Measurements from ENCODE around the gene CTNND2.

DNA sequence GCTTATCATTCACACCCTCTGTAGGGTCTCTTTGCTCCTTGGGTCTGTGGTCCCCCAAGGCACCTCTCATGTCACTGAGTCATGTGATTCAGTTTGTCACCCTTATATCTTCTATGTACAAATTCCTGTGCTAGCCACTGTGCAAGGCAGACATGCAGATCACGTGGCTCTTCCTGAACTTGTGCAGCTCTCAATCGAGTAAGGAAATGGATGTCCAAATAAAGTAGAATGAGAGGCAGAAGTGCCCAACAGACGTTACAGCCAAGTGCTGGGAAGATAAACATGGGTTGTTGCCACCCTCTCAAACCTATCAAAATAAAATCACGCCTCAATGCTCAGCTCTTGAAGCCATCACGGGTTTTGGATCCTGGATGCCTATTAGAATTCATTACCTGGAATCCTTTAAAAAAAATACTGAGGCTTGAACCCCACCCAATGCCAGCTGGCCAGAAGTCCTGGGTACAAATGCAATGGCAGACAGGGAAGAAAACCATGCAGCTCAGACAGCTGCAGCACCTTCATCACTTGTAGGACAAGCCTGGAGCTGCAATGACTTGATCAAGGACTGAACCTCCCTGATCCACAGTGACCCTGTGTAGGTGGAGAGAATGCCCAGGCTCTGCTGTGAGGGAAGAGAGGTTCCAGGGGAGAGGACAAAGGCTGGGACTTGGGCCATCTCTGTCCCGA lies 914.5 kb downstream of the CTNND2 start:
- TF ChIP-seq YY1 (IDR thresholded peaks at IDR 0.05; ENCODE audit: borderline replicate concordance in 1 of 3, control insufficient read depth in 1 of 3, extremely low read depth in 1 of 3, insufficient read depth in 3 of 3, insufficient read length in 1 of 3, insufficient replicate concordance in 2 of 3, low read depth in 1 of 3, low read length in 2 of 3) = no peak
- TF ChIP-seq ZNF561 (CRISPR knock-in tag; conservative IDR thresholded peaks at IDR 0.05) = no peak
- no peak for TF ChIP-seq OTX1 (CRISPR knock-in tag; IDR thresholded peaks at IDR 0.05)
- TF ChIP-seq, protein P1, sequence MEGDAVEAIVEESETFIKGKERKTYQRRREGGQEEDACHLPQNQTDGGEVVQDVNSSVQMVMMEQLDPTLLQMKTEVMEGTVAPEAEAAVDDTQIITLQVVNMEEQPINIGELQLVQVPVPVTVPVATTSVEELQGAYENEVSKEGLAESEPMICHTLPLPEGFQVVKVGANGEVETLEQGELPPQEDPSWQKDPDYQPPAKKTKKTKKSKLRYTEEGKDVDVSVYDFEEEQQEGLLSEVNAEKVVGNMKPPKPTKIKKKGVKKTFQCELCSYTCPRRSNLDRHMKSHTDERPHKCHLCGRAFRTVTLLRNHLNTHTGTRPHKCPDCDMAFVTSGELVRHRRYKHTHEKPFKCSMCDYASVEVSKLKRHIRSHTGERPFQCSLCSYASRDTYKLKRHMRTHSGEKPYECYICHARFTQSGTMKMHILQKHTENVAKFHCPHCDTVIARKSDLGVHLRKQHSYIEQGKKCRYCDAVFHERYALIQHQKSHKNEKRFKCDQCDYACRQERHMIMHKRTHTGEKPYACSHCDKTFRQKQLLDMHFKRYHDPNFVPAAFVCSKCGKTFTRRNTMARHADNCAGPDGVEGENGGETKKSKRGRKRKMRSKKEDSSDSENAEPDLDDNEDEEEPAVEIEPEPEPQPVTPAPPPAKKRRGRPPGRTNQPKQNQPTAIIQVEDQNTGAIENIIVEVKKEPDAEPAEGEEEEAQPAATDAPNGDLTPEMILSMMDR (IDR thresholded peaks at IDR 0.05 in 2 of 3, conservative IDR thresholded peaks at IDR 0.05 in 1 of 3; ENCODE audit: insufficient read depth in 2 of 3, low read depth in 1 of 3, low read length in 3 of 3) = no peak
- TF ChIP-seq GABPA (tag; conservative IDR thresholded peaks at IDR 0.05; ENCODE audit: low read depth) = no peak
- no peak for TF ChIP-seq LEF1 (IDR thresholded peaks at IDR 0.05)

Data from K562 (cell line).